HG02798 (cell line): ENCODE measurements around the gene PRSS23.
A peak's percentile ranks its signal among the peaks of the same experiment; 100 is the strongest.

ENCODE experiments used
- ATAC-seq: cut with Tn5 transposase; IDR thresholded peaks from one replicate; pipeline ENCODE4 v1.9.1; 2021; ENCODE audit warnings: mild to moderate bottlenecking; ENCODE audit not compliant: unreplicated experiment, poor library complexity

Gene PRSS23

DNA sequence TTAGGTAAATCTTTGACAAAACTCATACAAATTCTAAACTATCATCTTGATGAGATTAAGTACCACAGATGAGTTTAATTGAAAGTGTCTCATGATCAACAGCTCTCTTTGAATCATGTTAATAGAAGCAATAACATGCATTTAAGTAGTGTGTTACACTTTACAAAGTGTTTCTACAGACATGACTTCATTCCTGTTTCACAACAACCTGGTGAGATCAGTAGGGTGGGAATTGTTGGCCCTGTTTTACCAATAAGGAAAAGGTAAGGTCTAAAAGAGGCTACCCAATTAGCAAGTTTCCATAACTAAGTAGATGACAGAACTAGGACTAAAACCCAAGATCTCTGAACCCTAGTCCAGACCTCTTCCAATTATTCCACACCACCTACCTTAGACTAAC is 12.7 kb upstream of the PRSS23 start:
- no peak for ATAC-seq

DNA sequence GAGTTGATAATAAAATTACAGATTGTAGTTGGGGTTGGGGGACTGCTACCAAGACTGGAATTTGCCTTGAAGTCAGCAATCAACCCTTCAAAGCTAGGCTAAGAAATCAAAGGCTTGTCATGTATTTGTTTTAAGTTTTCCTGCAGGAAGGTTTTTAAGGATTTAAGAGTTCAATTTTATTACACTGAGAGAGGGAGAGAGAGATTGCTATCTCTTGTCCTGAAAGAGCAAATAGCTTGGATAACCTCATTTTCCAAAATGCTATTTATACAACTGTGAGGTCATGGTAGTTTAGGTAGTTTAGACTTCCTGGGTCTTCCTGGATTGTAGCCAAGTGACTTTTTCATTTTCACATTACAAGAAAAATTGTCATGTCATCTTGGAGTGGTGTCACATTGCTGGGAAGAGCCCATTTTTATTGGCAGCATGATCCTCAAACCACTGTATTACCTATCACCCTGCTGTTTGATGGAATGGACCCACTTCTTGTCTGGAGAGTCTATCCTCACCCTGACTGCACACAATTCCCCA is 10.1 kb upstream of the PRSS23 start:
- no peak for ATAC-seq

DNA sequence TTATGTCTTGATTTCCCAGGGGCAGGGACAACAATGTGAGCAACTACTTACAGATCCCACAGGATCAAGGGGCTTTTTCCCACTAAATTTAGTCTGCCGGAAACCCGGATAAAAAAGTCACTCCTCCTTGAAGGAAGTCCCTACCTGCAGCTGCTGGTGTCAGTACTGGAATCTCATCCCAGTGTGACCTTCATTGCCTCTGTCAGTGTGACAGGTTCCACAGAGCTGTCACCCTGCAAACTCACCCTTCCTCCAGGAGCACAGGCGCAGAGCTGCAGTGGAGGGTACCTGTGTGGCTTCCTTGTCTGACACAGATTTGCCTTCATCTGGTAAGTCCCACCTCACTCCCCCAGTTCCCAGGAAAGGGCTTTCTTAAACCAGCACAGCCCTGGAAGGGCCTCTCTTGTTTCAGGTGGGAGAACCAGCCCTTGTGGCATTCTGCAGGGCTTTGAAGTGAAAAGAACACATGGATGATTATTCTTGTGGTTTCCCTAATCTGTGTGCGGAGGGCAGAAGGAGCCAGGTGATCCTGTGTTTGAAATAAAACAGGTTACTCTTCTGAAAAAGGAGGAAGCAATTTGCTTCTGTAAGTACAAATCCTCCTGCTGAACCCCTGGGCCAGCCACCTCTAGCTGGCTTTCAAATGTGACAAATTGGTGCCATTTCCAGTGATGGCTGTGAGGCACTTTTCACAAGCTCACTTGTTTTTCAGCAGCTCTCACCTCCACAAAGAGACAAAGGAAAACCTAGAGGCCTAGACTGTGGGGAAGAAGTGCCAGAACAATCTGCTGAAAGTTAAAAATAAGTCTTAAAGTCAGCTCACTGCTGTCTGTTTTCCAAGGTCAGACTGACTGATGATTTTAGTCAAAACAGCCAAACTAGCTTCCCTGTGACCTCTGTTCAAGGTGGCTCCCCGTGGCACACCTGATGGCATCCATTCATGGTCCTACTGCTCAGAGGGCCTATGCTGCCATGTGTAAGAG is 9.2 kb upstream of the PRSS23 start:
- ATAC-seq, result no peak

DNA sequence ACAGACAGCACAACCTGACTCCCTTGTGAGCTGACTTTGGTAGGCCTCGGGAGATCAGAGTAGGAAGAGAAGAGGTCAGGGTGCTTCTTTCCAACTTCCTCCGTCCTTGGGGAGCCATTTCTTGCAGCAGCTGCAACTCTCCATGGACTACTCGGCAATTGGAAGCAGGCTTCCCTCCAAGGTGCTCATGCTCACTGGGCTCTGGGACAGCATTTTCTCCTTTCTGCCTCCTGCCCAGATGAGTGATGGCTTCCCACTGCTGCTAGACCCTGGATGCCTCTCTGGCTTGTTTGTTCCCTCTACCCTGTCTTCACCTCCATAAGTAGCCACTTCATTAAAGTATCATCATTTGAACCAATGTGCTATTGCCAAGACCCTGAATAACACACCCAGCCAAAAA is 8.2 kb upstream of the PRSS23 start:
- no peak for ATAC-seq

DNA sequence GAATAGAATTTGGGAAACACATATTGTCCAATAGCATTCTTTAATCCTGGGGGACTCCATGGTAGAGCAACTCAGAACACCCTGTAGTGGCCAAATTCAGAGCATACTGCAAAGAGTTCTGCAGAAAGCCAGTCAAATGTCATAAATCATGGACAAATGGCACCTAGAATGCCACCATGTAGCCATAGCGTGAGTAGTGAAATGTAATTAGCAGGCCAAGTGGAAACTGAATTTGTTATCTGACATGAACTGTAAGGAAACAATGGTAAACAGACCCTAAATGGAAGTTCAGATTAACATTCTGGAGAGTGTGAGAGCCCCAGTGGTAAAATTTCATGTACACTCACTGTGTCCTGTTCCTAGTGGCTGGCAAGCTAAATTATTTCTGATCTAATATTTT is 7.0 kb upstream of the PRSS23 start:
- ATAC-seq, result no peak

DNA sequence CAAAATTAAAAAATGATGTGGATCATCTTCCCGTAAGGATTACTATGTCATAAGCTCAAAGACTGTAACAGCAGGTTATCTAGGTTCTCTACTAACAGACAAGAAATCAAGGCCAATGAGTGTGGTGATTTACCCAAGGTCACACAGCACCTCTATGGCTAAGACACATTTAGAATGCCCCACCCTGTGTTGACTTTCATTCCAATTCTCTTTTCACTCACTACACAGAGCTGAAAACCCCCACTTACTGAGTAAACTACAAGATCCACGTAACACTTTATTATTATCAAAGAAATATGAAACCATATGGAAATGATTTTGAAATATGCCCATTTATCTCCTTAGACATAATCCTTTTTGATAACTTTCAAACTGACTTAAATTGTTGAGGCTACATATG is 4.8 kb upstream of the PRSS23 start:
- no peak for ATAC-seq

DNA sequence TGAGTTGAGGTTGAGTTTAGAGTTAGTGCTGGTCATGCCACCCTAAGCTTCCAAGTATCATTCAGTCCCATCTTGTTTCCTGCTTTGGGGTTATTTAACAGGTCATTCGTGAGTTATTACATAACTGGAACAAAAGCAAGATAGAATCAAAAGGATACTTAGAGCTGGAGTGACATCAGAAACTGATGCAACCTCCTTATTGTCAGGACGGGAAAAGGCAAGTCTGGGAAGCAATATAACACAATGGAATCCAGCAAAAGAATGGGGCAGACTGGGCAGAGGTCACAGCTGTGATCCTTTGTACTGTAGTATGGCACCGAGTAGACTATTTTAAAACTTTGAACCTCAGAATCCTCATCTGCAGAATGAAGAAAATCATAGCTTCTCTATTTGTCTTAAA is 4.4 kb upstream of the PRSS23 start:
- ATAC-seq, result no peak

DNA sequence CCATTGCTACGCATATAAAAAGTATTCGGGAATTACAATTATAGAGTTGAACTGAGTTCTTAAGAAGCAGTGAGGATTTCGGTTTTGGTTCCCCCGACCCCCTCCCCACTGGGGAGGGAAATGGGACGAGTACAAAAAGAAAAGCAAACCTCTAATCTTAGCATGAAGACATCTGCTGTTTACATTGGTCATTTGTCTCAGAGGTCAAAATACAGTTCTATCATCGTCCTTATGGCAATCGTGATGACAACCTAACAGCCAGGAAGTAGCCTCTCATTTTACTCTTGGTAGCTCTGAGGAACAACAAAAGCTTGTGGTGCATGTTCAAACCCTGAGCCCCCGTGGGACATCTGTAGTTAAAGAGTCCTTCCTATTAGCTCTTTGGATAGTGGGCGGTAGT is 3.2 kb upstream of the PRSS23 start:
- no peak for ATAC-seq

DNA sequence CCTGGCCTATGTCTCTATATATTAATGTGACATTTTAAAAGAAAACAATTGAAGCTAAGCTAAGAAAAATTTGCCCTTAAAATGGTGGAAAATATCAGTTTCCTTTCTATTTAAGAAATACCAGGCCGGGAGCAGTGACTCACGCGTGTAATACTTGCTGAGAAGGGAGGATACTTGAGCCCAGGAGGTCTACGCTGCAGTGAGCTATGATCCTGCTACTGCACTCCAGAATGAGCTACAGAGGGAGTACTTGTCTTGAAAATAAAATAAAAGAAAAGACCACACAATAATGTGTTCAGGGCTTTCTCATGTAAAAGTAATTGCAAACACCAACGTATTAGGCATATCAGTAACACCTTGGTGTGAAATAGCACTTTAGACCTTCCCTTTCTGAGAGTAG is 1.4 kb upstream of the PRSS23 start:
- no peak for ATAC-seq

DNA sequence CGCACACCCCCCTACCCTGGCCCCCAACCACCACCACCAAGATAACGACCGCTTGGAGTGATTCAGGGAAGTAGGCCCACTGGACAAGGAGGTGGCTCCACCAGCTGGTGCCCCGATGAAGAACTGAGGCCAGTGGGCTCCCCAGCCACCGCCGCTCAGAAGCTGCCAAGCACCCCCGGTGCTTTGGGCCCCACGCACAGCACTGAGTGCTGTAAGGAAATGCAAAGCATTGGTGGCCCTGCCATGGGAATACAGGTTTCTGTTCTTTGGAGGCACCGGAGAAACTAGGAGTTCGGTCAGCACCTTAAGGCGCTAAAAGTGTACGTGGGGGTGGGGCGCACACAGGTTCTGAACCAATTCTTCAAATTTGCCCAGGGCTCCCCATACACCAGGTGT is 664 bp upstream of the PRSS23 start:
- ATAC-seq, result no peak

DNA sequence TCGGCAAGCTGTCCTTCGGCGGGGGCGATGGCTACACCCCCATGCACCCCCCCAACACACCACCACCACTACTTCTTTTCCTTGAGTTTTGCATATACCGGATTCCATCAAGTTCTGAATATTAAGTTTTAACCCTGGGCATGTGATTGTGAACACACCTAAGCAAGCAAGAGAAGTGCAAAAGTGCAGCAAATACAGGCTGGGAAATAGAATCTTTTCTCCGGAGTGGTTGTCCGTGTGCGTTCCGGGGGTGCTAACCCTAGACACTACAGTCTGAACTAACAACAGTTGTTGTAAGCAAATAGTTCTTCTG is 574 bp downstream of the PRSS23 start:
- ATAC-seq, result no peak

DNA sequence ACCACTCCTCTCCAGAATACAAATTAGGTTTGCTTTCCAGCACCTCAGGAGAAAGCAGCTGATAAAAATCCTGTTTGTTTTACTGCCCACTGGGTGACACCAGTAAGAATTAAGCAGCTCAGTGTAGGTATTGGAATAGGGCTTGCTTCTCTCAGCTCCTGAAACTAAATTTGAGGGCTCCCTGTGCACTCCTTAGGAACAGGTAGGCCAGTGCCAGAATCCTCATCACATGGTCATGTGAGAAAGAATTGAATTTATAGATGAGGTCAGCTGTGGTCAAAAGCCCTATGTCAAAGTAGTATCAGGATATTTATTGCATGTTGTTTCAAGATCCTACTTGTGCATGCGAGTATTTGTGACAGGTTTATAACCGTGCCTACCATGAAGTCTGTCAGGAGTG is 1.0 kb downstream of the PRSS23 start:
- ATAC-seq, result no peak

DNA sequence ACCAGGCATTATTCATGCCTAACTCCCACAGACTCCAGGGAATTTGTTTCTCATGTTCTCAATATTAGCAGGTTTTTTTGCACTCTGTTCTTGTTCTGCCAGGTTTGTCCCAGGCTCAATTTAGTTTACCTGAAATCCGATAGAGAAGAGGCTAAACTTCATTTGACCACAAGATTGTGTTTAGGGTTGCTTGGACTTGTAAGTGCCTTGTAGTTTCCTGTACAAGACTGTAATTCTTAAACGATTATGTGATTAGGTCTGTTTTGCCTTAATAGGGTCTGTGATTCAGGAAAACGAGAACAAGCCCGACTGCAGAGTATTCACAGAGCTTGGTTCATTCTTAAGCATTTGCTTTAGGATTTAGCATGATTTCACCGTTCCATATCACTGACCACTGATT is 1.8 kb downstream of the PRSS23 start:
- ATAC-seq, result no peak

DNA sequence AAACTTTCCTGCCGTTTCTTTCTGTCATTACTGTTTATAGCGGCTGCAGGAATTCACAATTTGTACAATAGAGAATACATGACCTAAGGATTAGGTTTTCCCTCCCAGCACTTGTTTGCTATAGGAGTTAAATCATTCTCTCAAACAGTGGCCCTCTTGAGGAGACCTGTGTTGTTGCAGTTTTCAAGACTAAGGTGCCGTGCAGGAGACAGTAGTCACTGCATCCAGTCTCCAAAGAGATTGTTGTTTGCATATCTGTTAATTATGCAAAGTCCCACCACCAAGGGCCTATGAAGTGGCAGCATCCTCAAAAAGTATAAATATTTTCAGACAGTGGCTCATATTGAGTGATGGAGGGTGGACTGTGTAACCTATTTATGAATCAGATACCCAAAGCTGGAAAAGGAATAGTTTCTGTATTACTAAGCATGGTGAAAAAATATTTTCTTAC is 2.3 kb downstream of the PRSS23 start:
- ATAC-seq, result peak; percentile 45

DNA sequence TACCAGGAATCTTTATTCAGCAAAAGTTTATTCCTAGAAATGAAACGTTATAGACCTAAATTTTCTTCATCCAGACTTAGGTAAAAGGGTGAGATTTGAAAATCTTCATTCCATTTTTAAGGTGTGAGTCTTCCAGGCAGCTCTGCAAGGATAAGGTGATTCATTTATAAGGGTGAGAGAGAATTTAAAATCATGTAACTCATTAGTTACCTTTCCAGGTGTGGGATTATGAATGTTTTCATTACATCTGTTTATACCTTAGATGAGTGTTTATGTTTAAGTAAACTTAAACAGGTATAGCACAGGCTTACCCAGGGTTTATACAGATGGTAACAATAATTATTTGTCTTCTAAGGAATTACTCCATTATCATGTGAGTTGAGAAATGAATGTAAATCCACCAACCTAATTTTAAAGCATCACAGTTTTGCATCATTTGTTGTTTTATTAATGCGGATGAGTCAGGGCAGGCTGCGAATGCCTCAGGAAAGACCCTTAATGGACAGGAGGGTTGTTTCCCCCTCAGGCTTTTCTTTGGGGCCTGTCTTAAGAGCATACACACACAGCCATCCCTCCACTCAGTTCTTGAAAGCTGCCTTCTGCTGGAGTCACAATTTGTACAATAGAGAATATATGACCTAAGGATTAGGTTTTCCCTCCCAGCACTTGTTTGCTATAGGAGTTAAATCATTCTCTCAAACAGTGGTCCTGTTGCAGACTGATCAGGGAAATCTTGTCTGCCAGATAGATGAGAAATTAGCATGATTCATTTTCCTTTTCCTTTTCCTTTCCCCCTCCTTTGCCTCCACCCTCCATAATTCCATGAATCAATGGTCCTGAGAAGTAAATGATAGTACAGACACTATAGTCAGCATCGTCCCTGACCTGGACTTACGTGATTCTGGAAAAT is 3.0 kb downstream of the PRSS23 start:
- ATAC-seq, result no peak

DNA sequence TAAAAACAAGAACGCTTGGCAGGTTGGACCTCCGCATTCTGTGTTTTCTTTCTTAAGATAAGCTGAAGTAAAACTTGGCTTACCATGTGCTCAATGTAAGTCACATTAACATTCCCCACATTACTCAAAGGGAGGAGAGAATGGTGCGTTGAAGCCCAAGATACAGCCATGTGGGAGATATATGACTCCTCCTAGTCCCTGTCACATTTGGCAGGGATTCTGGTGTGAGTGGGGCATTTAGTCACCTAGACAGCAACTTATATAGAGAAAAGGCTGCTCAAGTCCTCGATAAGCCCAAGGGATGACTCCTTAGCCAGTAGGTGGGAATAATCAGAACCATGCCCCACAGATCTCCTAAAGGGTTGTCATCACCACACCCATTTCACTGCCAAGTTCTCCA is 4.6 kb downstream of the PRSS23 start:
- no peak for ATAC-seq

DNA sequence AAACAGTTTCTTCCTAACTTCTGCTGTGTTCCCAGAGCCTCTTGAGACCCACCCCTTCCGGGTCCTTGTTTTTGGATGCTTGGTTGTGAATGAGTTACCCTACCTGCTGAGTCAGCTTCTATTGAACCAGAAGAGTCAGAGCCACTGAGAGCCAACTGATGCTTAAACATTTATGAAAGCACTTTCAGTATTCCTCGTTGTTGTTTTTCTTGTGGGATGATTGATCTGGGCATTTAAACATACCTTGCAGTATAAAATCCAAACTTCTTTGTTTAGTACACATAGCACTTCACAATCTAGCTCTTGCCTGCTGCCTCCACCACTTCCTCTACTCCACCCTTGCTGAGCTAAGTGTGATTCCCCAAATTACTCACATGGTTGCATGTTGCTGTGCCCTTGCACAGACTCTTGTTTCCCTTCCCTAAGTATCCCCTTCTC is 5.5 kb downstream of the PRSS23 start:
- ATAC-seq, result peak; percentile 92

DNA sequence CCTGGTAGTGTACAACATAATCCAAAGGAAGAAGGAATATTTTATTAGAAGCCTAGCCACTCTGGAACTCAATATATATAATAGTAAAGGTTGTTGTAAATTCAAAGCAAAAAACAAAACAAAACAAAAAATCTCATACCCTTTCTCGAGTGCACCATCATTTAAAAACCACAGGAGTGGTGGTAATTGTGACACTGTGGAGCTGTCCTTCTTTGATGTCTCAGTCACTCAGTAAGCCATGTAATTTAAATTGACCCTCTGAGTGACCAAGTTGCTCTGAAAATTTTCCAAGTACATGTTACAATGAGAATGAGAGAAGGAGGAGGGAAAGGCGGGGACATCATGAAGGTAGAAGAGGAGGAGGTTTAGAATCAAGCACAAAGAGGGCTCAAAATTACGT is 6.6 kb downstream of the PRSS23 start:
- ATAC-seq, result no peak

DNA sequence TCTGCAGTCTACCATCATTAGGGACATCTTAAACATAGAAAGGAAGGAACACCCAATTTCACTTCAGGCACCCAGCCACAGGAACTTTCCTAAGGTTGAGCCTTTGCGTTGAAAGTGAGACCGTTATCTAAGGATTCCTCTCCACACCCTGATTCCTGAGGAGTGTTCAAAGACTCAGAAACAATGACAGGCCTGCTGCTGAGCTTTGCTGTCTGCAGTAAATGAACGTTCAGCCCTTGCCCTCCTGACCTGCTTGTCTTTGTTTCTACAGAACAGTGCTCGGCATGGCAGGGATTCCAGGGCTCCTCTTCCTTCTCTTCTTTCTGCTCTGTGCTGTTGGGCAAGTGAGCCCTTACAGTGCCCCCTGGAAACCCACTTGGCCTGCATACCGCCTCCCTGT is 7.0 kb downstream of the PRSS23 start:
- ATAC-seq, result no peak

DNA sequence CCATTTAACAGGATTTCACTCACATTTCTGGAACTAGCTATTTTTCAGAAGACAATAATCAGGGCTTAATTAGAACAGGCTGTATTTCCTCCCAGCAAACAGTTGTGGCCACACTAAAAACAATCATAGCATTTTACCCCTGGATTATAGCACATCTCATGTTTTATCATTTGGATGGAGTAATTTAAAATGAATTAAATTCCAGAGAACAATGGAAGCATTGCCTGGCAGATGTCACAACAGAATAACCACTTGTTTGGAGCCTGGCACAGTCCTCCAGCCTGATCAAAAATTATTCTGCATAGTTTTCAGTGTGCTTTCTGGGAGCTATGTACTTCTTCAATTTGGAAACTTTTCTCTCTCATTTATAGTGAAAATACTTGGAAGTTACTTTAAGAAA is 9.2 kb downstream of the PRSS23 start:
- ATAC-seq, result no peak

DNA sequence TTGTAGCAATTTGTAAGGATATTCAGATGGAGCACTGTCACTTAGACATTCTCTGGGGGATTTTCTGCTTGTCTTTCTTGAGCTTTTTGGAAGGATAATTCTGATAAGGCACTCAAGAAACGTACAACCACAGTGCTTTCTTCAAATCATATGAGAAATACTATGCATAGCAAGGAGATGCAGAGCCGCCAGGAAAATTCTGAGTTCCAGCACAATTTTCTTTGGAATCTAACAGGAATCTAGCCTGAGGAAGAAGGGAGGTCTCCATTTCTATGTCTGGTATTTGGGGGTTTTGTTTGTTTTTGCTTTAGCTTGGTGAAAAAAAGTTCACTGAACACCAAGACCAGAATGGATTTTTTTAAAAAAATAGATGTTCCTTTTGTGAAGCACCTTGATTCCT is 9.9 kb downstream of the PRSS23 start:
- no peak for ATAC-seq
